Endothelial cell of umbilical vein (primary cell): ENCODE data around the gene SATB2. TPM values are rescaled to one million over a fixed set of nuclear protein-coding genes. Genes with fewer than 3 reads are reported as not detected.

Source experiments
- BruUV-seq: library from RNA; stranded (reverse); fragments of 400-500 nt; replicated peaks from 2 replicates; lab custom pipeline; 2021; lab: Mats Ljungman, UMichigan
- CTCF ChIA-PET: fragments of 300-600, 350-600 bp; sonication (Branson Sonifier 250); formaldehyde crosslinking; loops from one replicate; lab custom pipeline; 2021; ENCODE audit warnings: antibody characterized with exemption, inconsistent platforms; lab: Charles Lee
- POLR2A ChIA-PET: fragments of 300-600, 350-600 bp; sonication (Branson Sonifier 250); formaldehyde crosslinking; loops from one replicate; lab custom pipeline; 2021; ENCODE audit warnings: antibody characterized with exemption, inconsistent platforms; lab: Charles Lee
- DNase-seq: peaks from one replicate; pipeline ENCODE4 v3.0.0-alpha.2; 2011; ENCODE audit warnings: low read depth, low spot score
- FAIRE-seq: peaks from 2 replicates; lab custom pipeline; 2011; peaks lifted over from hg19 to GRCh38; lab: Jason Lieb, UNC
- H2AFZ ChIP-seq: 2 replicates; pipeline ENCODE4 v1.6.0; 2012; ENCODE audit warnings: low read depth, low read length, control low read depth, inconsistent platforms
- H3K27ac ChIP-seq: 2 replicates; pipeline ENCODE4 v1.5.1; 2011; ENCODE audit warnings: low read depth, mild to moderate bottlenecking, control low read depth, low read length, moderate library complexity; ENCODE audit not compliant: insufficient read depth
- H3K27me3 ChIP-seq, 2 experiments: 2 replicates each; pipeline versions ENCODE4 v1.6.0 to v1.6.1; 2011; ENCODE audit warnings: low read length in 2 of 2, mixed read lengths in 1 of 2; ENCODE audit not compliant: control insufficient read depth in 2 of 2, insufficient read depth in 2 of 2
- H3K36me3 ChIP-seq, 2 experiments: 2 replicates in 1 of 2; 3 replicates in 1 of 2; pipeline ENCODE4 v1.5.1; 2011; ENCODE audit warnings: low read length in 2 of 2, mild to moderate bottlenecking in 1 of 2, moderate library complexity in 1 of 2; ENCODE audit not compliant: control insufficient read depth in 2 of 2, insufficient read depth in 2 of 2; ENCODE audit errors: extremely low read depth in 1 of 2
- H3K4me1 ChIP-seq: 3 replicates; pipeline ENCODE4 v1.5.1; 2011; ENCODE audit warnings: mild to moderate bottlenecking, low read length; ENCODE audit not compliant: control insufficient read depth, insufficient read depth; ENCODE audit errors: extremely low read depth
- H3K4me2 ChIP-seq: 2 replicates; pipeline ENCODE4 v1.6.1; 2011; ENCODE audit warnings: low read length, control low read depth, mixed read lengths; ENCODE audit not compliant: insufficient read depth
- H3K4me3 ChIP-seq, 3 experiments: fragments of 200-600 bp in 1 of 3; sonication (generic), shearing (Covaris generic) in 1 of 3; replicated peaks in 1 of 3; 2 replicates each; pipeline ENCODE4 v1.5.1; 2011 to 2016; ENCODE audit warnings: control low read depth in 3 of 3, low read length in 3 of 3, mild to moderate bottlenecking in 2 of 3, inconsistent platforms in 1 of 3, low read depth in 1 of 3, moderate library complexity in 1 of 3; ENCODE audit not compliant: insufficient read depth in 1 of 3
- H3K79me2 ChIP-seq: 2 replicates; pipeline ENCODE4 v1.6.0; 2012; ENCODE audit warnings: low read length, inconsistent platforms; ENCODE audit not compliant: control insufficient read depth, insufficient read depth
- H3K9ac ChIP-seq: replicated peaks from 2 replicates; pipeline ENCODE3; 2011; ENCODE audit warnings: low read length, control low read depth; ENCODE audit not compliant: insufficient read depth; ENCODE audit errors: extremely low read depth
- H3K9me1 ChIP-seq: replicated peaks from 3 replicates; pipeline ENCODE4 v1.6.0; 2011; ENCODE audit warnings: mild to moderate bottlenecking, low read length; ENCODE audit not compliant: control insufficient read depth, insufficient read depth; ENCODE audit errors: extremely low read depth
- H3K9me3 ChIP-seq: replicated peaks from 2 replicates; pipeline ENCODE4 v1.5.1; 2012; ENCODE audit warnings: low read length, inconsistent platforms; ENCODE audit not compliant: control insufficient read depth, insufficient read depth
- H4K20me1 ChIP-seq: replicated peaks from 2 replicates; pipeline ENCODE3; 2011; ENCODE audit warnings: mild to moderate bottlenecking, low read length; ENCODE audit not compliant: control insufficient read depth, insufficient read depth; ENCODE audit errors: extremely low read depth
- EZH2 ChIP-seq: IDR thresholded peaks from 2 replicates; pipeline ENCODE4 v1.6.1; 2012; ENCODE audit warnings: borderline replicate concordance, low read depth, mild to moderate bottlenecking, moderate library complexity, low read length, inconsistent platforms; ENCODE audit not compliant: severe bottlenecking
- FOS ChIP-seq: IDR thresholded peaks from 2 replicates; pipeline ENCODE4 v1.6.1; 2011; ENCODE audit warnings: mild to moderate bottlenecking, low read length, moderate library complexity, borderline replicate concordance; ENCODE audit not compliant: insufficient read depth
- GATA2 ChIP-seq: IDR thresholded peaks from 2 replicates; pipeline ENCODE4 v1.7.0; 2011; ENCODE audit warnings: low read depth, mild to moderate bottlenecking, moderate library complexity, mixed read lengths, low read length; ENCODE audit not compliant: insufficient read length, insufficient read depth
- JUN ChIP-seq: IDR thresholded peaks from 2 replicates; pipeline ENCODE4 v1.6.1; 2011; ENCODE audit warnings: borderline replicate concordance, low read depth; ENCODE audit not compliant: insufficient read length, insufficient read depth
- MYC ChIP-seq: IDR thresholded peaks from one replicate; pipeline ENCODE4 v1.6.1; 2011; ENCODE audit warnings: mild to moderate bottlenecking, low read depth, low read length
- POLR2AphosphoS5 ChIP-seq: IDR thresholded peaks from 2 replicates; pipeline ENCODE4 v1.6.1; 2012; ENCODE audit warnings: low read depth, mild to moderate bottlenecking, control low read depth, low read length, moderate library complexity; ENCODE audit not compliant: insufficient read depth
- dilution Hi-C: fragments of 300-500 bp; cut with MboI; formaldehyde crosslinking; loops from one replicate; pipeline ENCODE4 v1.15.0; 2019; ENCODE audit warnings: low sequenced_read_pairs; ENCODE audit not compliant: extremely low pct_ligation_motif_present
- intact Hi-C: fragments of 100-400 bp; cut with micrococcal nuclease; formaldehyde crosslinking; loops from one replicate; pipeline ENCODE4 v1.10.0; 2022
- polyA plus RNA-seq, 4 experiments: library from polyadenylated mRNA; depleted of rRNA in 3 of 4; stranded (reverse) in 3 of 4; unstranded in 1 of 4; fragments of >200 nt; gene quantifications; 2 replicates each; pipeline versions ENCODE4 v1.2.1 to v1.2.3, GENCODE V29; 2011 to 2012; ENCODE audit warnings: missing spikeins in 1 of 4
- total RNA-seq: library from RNA; stranded (reverse); gene quantifications from 2 replicates; pipeline ENCODE4 v1.2.3, GENCODE V29; 2021
- TF ChIP-seq, protein P1 (sequence below), 2 donors: IDR thresholded peaks; 1 replicate in 1 of 2; 2 replicates in 1 of 2; pipeline ENCODE4 v1.5.1; 2011; ENCODE audit warnings: low read length in 2 of 2, mild to moderate bottlenecking in 2 of 2, moderate library complexity in 2 of 2, control low read depth in 1 of 2, inconsistent platforms in 1 of 2, low read depth in 1 of 2; ENCODE audit not compliant: insufficient read depth in 1 of 2; ENCODE audit errors: extremely low read depth in 1 of 2
- TF ChIP-seq, protein P2 (sequence below): IDR thresholded peaks from 2 replicates; pipeline ENCODE4 v1.6.1; 2011; ENCODE audit not compliant: insufficient read depth, insufficient read length

The SATB2 gene
- total and polyA plus RNA-seq, 2 donors (not counting 3 experiments of a cell fraction or from before 2014, with no cell fraction given): 0.47 to 1.1 TPM

DNA sequence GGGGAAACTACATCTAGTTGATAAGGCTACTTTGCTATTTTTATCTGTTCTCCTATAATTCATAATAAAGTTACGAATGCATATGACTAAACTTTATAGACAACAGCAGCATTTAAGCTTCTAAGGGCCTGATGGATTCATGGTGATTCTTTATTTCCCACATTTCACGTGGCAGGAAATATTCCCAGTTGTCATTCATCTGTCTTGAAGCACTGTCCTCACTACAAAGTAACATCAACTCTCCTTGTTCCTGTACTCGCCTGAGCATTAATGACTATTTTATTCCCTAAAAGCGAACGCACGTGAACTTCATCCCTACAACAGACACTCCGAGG is 2.6 kb downstream of the SATB2 start:
- Histone ChIP-seq H3K27ac (no peak overlapping the region), H3K9ac (no peak overlapping the region)

DNA sequence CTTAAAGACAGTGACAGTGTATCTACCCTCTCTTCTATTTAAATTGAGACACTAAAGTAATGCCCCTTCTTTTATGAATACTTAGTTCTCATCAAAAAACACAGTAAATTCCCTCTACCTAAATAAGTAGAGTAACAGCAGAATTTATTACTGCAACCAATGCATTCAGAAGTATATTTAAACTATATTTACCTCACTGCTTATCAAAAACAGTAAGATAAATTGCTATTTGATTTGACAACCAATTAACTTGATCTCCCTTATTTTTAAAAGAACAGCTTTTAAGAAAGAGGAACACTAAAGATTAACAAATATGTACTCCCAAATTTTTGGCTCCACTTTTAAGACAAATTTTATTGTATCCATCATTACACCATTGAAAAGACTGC is 4.8 kb downstream of the SATB2 start:
- Histone ChIP-seq H3K79me2 (no peaks in the 10 kb centered on the region), H3K4me3 (no peak overlapping the region), H3K4me2 (no peak overlapping the region), H3K9me1 (no peaks in the 10 kb centered on the region), H3K9me3 (no peaks in the 10 kb centered on the region), H3K27ac (no peak overlapping the region), H4K20me1 (no peaks in the 10 kb centered on the region), H3K27me3 (peaks cover 26 to 64% of the 10 kb centered on the region in 2 experiments), H3K36me3 (no peaks in the 10 kb centered on the region), H3K9ac (no peak overlapping the region), H2AFZ (no peak overlapping the region), H3K4me1 (no peaks in the 10 kb centered on the region)
- TF ChIP-seq EZH2: no peak
- TF ChIP-seq, protein P1, sequence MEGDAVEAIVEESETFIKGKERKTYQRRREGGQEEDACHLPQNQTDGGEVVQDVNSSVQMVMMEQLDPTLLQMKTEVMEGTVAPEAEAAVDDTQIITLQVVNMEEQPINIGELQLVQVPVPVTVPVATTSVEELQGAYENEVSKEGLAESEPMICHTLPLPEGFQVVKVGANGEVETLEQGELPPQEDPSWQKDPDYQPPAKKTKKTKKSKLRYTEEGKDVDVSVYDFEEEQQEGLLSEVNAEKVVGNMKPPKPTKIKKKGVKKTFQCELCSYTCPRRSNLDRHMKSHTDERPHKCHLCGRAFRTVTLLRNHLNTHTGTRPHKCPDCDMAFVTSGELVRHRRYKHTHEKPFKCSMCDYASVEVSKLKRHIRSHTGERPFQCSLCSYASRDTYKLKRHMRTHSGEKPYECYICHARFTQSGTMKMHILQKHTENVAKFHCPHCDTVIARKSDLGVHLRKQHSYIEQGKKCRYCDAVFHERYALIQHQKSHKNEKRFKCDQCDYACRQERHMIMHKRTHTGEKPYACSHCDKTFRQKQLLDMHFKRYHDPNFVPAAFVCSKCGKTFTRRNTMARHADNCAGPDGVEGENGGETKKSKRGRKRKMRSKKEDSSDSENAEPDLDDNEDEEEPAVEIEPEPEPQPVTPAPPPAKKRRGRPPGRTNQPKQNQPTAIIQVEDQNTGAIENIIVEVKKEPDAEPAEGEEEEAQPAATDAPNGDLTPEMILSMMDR (IDR thresholded peaks at IDR 0.05; ENCODE audit: extremely low read depth in 1 of 2, insufficient read depth in 1 of 2, low read depth in 1 of 2, low read length in 2 of 2): no peak
- no peak for TF ChIP-seq MYC
- TF ChIP-seq, protein P2, sequence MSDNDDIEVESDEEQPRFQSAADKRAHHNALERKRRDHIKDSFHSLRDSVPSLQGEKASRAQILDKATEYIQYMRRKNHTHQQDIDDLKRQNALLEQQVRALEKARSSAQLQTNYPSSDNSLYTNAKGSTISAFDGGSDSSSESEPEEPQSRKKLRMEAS: no peak
- TF ChIP-seq FOS: no peak
- TF ChIP-seq JUN: no peak
- TF ChIP-seq POLR2AphosphoS5: no peak
- no peak for TF ChIP-seq GATA2
- no peak for FAIRE-seq
- BruUV-seq: no TSS peak
- DNase-seq: no peak
- ChIA-PET CTCF (interaction anchor here (1.6 kb wide), 1 partner anchor 10 kb away, joined by 3 read pairs; no protein-coding TSS in a partner anchor), POLR2A (no interaction called here)
- intact Hi-C loops (no loop called here), dilution Hi-C loops (no loop called here)

More for the DNA sequence above, 2.6 kb downstream of the SATB2 start:
- Histone ChIP-seq H2AFZ (no peak overlapping the region), H3K27me3 (peaks cover 29 to 63% of the 10 kb centered on the region in 2 experiments), H3K4me2 (no peak overlapping the region), H3K79me2 (no peaks in the 10 kb centered on the region), H3K9me3 (no peaks in the 10 kb centered on the region), H3K4me1 (peaks cover 7% of the 10 kb centered on the region), H3K9me1 (no peaks in the 10 kb centered on the region), H3K36me3 (no peaks in the 10 kb centered on the region), H4K20me1 (no peaks in the 10 kb centered on the region), H3K4me3 (no peak overlapping the region)
- dilution Hi-C loops (no loop called here), intact Hi-C loops (no loop called here)
- ChIA-PET CTCF (interaction anchor here (1.0 kb wide), 1 partner anchor 16 kb away, joined by 3 read pairs; no protein-coding TSS in a partner anchor), POLR2A (no interaction called here)
- FAIRE-seq (no peak), DNase-seq (no peak)
- TF ChIP-seq GATA2: no peak
- TF ChIP-seq POLR2AphosphoS5: no peak
- TF ChIP-seq, protein P2: no peak
- TF ChIP-seq, protein P1 (IDR thresholded peaks at IDR 0.05; ENCODE audit: extremely low read depth in 1 of 2, insufficient read depth in 1 of 2, low read depth in 1 of 2, low read length in 2 of 2): no peak
- TF ChIP-seq EZH2: no peak
- BruUV-seq: no TSS peak
